Measurements from ENCODE around the gene SCAMP1. TPM values are rescaled to one million over a fixed set of nuclear protein-coding genes. Genes with fewer than 3 reads are reported as not detected.
"Not testable (repeated sequence)": the region's sequence is repeated elsewhere in the genome, so short reads cannot be mapped to it uniquely, and the experiment has no call there.

Gene SCAMP1
- total and polyA plus RNA-seq, 2 of the 13 experiments (the other 11 are each of a cell fraction or from before 2014, with no cell fraction given) = 18.2 to 33.7 TPM

GRCh38 chr5:78391357-78391756 lies 30.9 kb downstream of the SCAMP1 start:
- H4K20me1 ChIP-seq (ENCODE audit: insufficient read depth, low read length); H3K79me2 ChIP-seq (ENCODE audit: insufficient read depth, low read length); CTCF ChIA-PET (ENCODE audit: low intra/inter-chr PET ratio, low total read pairs); H3K9ac ChIP-seq (ENCODE audit: insufficient read depth, low read depth, low read length); intact Hi-C loops (cut with micrococcal nuclease; ENCODE audit: unreplicated experiment); H3K27me3 ChIP-seq (ENCODE audit: control insufficient read depth in 1 of 2, insufficient read depth in 2 of 2, low read length in 2 of 2); H3K36me3 ChIP-seq (replicated peaks in 1 of 2; ENCODE audit: control insufficient read depth in 1 of 2, insufficient read depth in 2 of 2, low read length in 2 of 2); in situ Hi-C loops (cut with HindIII; ENCODE audit: extremely low pct_ligation_motif_present, low pct_unique_long_range_greater_than_20kb); FAIRE-seq; H3K4me1 ChIP-seq (ENCODE audit: insufficient read depth, low read length); POLR2A ChIA-PET; H3K9me3 ChIP-seq (ENCODE audit: low read length); H3K27ac ChIP-seq (ENCODE audit: extremely low read length, insufficient read depth, low read length); H3K4me2 ChIP-seq (ENCODE audit: low read depth, low read length); H2AFZ ChIP-seq (ENCODE audit: low read length); BruUV-seq (replicated peaks); DNase-seq (ENCODE audit: low spot score); H3K4me3 ChIP-seq (replicated peaks in 1 of 3; ENCODE audit: insufficient read depth in 1 of 3, low read depth in 2 of 3, low read length in 3 of 3); ATAC-seq: not testable (repeated sequence)
- WGBS (ENCODE audit: low lambda C conversion rate) = 100% methylated on average over 6 of the region's 28 CpGs

GRCh38 chr5:78397831-78398230 lies 37.4 kb downstream of the SCAMP1 start:
- no peak overlapping the region for H3K4me3 ChIP-seq (replicated peaks in 1 of 3; ENCODE audit: insufficient read depth in 1 of 3, low read depth in 2 of 3, low read length in 3 of 3)
- ChIA-PET CTCF (ENCODE audit: low intra/inter-chr PET ratio, low total read pairs) (no interaction called here), POLR2A (no interaction called here)
- H3K4me2 ChIP-seq (ENCODE audit: low read depth, low read length) = no peak overlapping the region
- FAIRE-seq (no peak), ATAC-seq (no peak), DNase-seq (ENCODE audit: low spot score) (no peak)
- H3K27ac ChIP-seq (ENCODE audit: extremely low read length, insufficient read depth, low read length) = no peak overlapping the region
- H4K20me1 ChIP-seq (ENCODE audit: insufficient read depth, low read length) = peaks cover 3% of the 10 kb centered on the region; the same call in 1 of the 2 replicates
- H2AFZ ChIP-seq (ENCODE audit: low read length) = no peak overlapping the region
- H3K36me3 ChIP-seq (replicated peaks in 1 of 2; ENCODE audit: control insufficient read depth in 1 of 2, insufficient read depth in 2 of 2, low read length in 2 of 2) = no peaks in the 10 kb centered on the region
- H3K9me3 ChIP-seq (ENCODE audit: low read length) = no peaks in the 10 kb centered on the region
- no peaks in the 10 kb centered on the region for H3K4me1 ChIP-seq (ENCODE audit: insufficient read depth, low read length)
- TF ChIP-seq HNRNPH1 (optimal IDR thresholded peaks at IDR 0.05; ENCODE audit: low read depth, low read length) (no peak), ZEB1 (IDR thresholded peaks at IDR 0.05; ENCODE audit: insufficient replicate concordance, low read depth) (no peak), SP1 (IDR thresholded peaks at IDR 0.05) (no peak), SP1 (CRISPR knock-in tag; IDR thresholded peaks at IDR 0.05) (no peak), HNF4A (CRISPR knock-in tag; IDR thresholded peaks at IDR 0.05) (no peak), SRY (CRISPR knock-in tag; IDR thresholded peaks at IDR 0.05) (no peak)
- 88% methylated on average over 2 of the region's 2 CpGs for WGBS (ENCODE audit: low lambda C conversion rate)
- no TSS peak for BruUV-seq (replicated peaks)
- no peaks in the 10 kb centered on the region for H3K27me3 ChIP-seq (ENCODE audit: control insufficient read depth in 1 of 2, insufficient read depth in 2 of 2, low read length in 2 of 2)
- no peak overlapping the region for H3K9ac ChIP-seq (ENCODE audit: insufficient read depth, low read depth, low read length)
- in situ Hi-C loops (cut with HindIII; ENCODE audit: extremely low pct_ligation_motif_present, low pct_unique_long_range_greater_than_20kb) (no loop called here), intact Hi-C loops (cut with micrococcal nuclease; ENCODE audit: unreplicated experiment) (no loop called here)
- H3K79me2 ChIP-seq (ENCODE audit: insufficient read depth, low read length) = peaks cover 11% of the 10 kb centered on the region

All from HepG2 (cell line).